HL-60 (cell line): ENCODE measurements around the gene UTF1.

Source experiments
- REST ChIP-seq: IDR thresholded peaks from 2 replicates; pipeline ENCODE4 v1.6.1; 2012; ENCODE audit warnings: low read depth; ENCODE audit not compliant: insufficient replicate concordance
- TF ChIP-seq, protein P1 (sequence below): IDR thresholded peaks from one replicate; pipeline ENCODE4 v1.5.1; 2011; ENCODE audit warnings: low read length, control low read depth, inconsistent platforms; ENCODE audit not compliant: insufficient read depth

DNA sequence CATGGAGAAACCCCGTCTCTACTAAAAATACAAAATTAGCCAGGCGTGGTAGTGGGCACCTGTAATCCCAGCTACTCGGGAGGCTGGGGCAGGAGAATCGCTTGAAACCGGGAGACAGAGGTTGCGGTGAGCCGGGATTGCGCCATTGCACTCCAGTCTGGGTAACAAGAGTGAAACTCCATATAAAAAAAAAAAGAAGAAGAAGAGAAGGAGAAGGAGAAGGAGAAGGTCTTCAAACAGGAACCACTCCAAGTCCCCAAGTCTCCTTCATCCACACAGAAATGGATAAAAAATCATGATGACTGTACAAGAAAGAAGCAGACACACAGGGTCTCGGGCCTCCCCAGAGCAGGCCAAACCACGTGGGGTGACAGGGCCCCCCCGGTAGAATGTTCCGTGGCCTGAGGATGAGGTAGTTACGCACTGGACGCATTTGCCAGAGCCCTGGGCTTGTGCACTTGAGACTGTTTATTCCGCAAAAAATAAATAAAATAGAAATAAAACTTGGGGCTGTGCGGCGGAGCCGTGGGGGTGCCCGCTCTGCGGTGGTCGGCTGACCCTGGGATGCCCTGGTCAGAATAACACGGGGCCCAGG lies 23.4 kb downstream of the UTF1 start:
- TF ChIP-seq, protein P1, sequence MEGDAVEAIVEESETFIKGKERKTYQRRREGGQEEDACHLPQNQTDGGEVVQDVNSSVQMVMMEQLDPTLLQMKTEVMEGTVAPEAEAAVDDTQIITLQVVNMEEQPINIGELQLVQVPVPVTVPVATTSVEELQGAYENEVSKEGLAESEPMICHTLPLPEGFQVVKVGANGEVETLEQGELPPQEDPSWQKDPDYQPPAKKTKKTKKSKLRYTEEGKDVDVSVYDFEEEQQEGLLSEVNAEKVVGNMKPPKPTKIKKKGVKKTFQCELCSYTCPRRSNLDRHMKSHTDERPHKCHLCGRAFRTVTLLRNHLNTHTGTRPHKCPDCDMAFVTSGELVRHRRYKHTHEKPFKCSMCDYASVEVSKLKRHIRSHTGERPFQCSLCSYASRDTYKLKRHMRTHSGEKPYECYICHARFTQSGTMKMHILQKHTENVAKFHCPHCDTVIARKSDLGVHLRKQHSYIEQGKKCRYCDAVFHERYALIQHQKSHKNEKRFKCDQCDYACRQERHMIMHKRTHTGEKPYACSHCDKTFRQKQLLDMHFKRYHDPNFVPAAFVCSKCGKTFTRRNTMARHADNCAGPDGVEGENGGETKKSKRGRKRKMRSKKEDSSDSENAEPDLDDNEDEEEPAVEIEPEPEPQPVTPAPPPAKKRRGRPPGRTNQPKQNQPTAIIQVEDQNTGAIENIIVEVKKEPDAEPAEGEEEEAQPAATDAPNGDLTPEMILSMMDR = no peak
- no peak for TF ChIP-seq REST
